Measurements from ENCODE around the gene TBC1D8. TPM values are rescaled to one million over a fixed set of nuclear protein-coding genes. Genes with fewer than 3 reads are reported as not detected.

Gene TBC1D8
- total and polyA plus RNA-seq, 2 of the 13 experiments (the other 11 are each of a cell fraction or from before 2014, with no cell fraction given) = 45.1 to 95.4 TPM

GRCh38 chr2:101152272-101153076 lies 1.3 kb upstream of the TBC1D8 start (continued):
- TF ChIP-seq ZNF652 (CRISPR knock-in tag; IDR thresholded peaks at IDR 0.05; ENCODE audit: borderline replicate concordance, low read depth) (peak; percentile 8; the same call in 1 of the 2 replicates), IKZF5 (CRISPR knock-in tag; IDR thresholded peaks at IDR 0.05) (peak; percentile 53; the same call in 1 of the 2 replicates), SMAD3 (CRISPR knock-in tag; IDR thresholded peaks at IDR 0.05) (peak; percentile 40; the same call in 1 of the 2 replicates), ETV5 (CRISPR knock-in tag; IDR thresholded peaks at IDR 0.05; ENCODE audit: borderline replicate concordance) (peak; percentile 26; the same call in 1 of the 2 replicates), TAF1 (CRISPR knock-in tag; IDR thresholded peaks at IDR 0.05) (no peak), NRL (CRISPR knock-in tag; IDR thresholded peaks at IDR 0.05; ENCODE audit: borderline replicate concordance) (peak; percentile 62; the same call in 1 of the 2 replicates), ZSCAN20 (CRISPR knock-in tag; IDR thresholded peaks at IDR 0.05; ENCODE audit: borderline replicate concordance) (0 out of 2 replicates have a peak, but pooled peaks have one; percentile 62), ZSCAN29 (CRISPR knock-in tag; conservative IDR thresholded peaks at IDR 0.05) (0 out of 2 replicates have a peak, but pooled peaks have one; percentile 45), ZNF230 (CRISPR knock-in tag; IDR thresholded peaks at IDR 0.05) (peak; percentile 64), KAT8 (CRISPR knock-in tag; IDR thresholded peaks at IDR 0.05) (0 out of 2 replicates have a peak, but pooled peaks have one; percentile 38), ZFP37 (CRISPR knock-in tag; IDR thresholded peaks at IDR 0.05; ENCODE audit: borderline replicate concordance) (no peak), HDAC1 (CRISPR knock-in tag; IDR thresholded peaks at IDR 0.05) (peak; percentile 62; the same call in 1 of the 2 replicates), MEF2D (CRISPR knock-in tag; IDR thresholded peaks at IDR 0.05) (peak; percentile 55; the same call in 1 of the 2 replicates), SATB2 (CRISPR knock-in tag; IDR thresholded peaks at IDR 0.05) (no peak), ZNF543 (CRISPR knock-in tag; IDR thresholded peaks at IDR 0.05) (0 out of 2 replicates have a peak, but pooled peaks have one; percentile 54), ZNF460 (CRISPR knock-in tag; IDR thresholded peaks at IDR 0.05; ENCODE audit: borderline replicate concordance) (0 out of 2 replicates have a peak, but pooled peaks have one; percentile 3), ZNF234 (CRISPR knock-in tag; conservative IDR thresholded peaks at IDR 0.05) (no peak), ZNF124 (CRISPR knock-in tag; IDR thresholded peaks at IDR 0.05) (peak; percentile 51; the same call in 1 of the 2 replicates), PITX1 (CRISPR knock-in tag; IDR thresholded peaks at IDR 0.05) (peak; percentile 48; the same call in 1 of the 2 replicates), SMYD3 (CRISPR knock-in tag; IDR thresholded peaks at IDR 0.05) (peak; percentile 24; the same call in 1 of the 2 replicates), BHLHE40 (IDR thresholded peaks at IDR 0.05; ENCODE audit: low read length) (0 out of 2 replicates have a peak, but pooled peaks have one; percentile 21), MYC (CRISPR knock-in tag; IDR thresholded peaks at IDR 0.05; ENCODE audit: borderline replicate concordance) (peak; percentile 67), ZNF816 (CRISPR knock-in tag; IDR thresholded peaks at IDR 0.05; ENCODE audit: borderline replicate concordance) (no peak), ZZZ3 (CRISPR knock-in tag; IDR thresholded peaks at IDR 0.05; ENCODE audit: borderline replicate concordance) (0 out of 2 replicates have a peak, but pooled peaks have one; percentile 54), ZFP91 (CRISPR knock-in tag; IDR thresholded peaks at IDR 0.05; ENCODE audit: borderline replicate concordance) (peak; percentile 67; the same call in 1 of the 2 replicates)
- TF ChIP-seq, protein P1, sequence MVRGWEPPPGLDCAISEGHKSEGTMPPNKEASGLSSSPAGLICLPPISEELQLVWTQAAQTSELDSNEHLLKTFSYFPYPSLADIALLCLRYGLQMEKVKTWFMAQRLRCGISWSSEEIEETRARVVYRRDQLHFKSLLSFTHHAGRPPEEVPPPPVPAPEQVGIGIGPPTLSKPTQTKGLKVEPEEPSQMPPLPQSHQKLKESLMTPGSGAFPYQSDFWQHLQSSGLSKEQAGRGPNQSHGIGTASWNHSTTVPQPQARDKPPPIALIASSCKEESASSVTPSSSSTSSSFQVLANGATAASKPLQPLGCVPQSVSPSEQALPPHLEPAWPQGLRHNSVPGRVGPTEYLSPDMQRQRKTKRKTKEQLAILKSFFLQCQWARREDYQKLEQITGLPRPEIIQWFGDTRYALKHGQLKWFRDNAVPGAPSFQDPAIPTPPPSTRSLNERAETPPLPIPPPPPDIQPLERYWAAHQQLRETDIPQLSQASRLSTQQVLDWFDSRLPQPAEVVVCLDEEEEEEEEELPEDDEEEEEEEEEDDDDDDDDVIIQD (CRISPR knock-in tag; IDR thresholded peaks at IDR 0.05; ENCODE audit: low read depth) = 0 out of 2 replicates have a peak, but pooled peaks have one; percentile 4

Measured in HepG2 (cell line).